Activated naive CD4-positive, alpha-beta T cell treated with anti-CD3 and anti-CD28 coated beads, Interleukin-2, amount 50 U/mL, for 16 hours (primary cell): Measurements from ENCODE around the gene NAPB.

Experiments
- DNase-seq: peaks from one replicate; pipeline ENCODE4 v3.0.0-alpha.2; 2020

The NAPB gene

GRCh38 chr20:23437126-23437899 is 16.0 kb upstream of the NAPB start:
- no peak for DNase-seq

DNA sequence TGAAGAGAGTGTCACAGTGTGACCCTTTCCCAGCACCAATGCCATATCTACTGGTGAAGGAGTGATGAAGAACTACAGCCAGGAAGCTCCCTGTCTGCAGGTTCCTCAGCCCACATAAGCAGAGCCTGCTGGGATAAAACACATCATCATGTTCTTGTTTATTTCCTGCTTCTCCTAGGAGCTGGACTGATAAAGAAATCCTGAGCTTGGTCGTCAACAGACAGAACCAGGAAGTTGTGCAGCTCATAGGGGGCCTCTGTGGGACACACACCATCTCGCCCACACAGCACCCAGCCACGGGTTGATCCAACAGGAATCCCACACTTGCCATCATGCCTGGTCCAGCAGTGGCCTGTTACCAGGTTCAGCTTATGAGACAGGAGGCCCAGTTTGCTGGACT is 15.4 kb upstream of the NAPB start:
- no peak for DNase-seq

DNA sequence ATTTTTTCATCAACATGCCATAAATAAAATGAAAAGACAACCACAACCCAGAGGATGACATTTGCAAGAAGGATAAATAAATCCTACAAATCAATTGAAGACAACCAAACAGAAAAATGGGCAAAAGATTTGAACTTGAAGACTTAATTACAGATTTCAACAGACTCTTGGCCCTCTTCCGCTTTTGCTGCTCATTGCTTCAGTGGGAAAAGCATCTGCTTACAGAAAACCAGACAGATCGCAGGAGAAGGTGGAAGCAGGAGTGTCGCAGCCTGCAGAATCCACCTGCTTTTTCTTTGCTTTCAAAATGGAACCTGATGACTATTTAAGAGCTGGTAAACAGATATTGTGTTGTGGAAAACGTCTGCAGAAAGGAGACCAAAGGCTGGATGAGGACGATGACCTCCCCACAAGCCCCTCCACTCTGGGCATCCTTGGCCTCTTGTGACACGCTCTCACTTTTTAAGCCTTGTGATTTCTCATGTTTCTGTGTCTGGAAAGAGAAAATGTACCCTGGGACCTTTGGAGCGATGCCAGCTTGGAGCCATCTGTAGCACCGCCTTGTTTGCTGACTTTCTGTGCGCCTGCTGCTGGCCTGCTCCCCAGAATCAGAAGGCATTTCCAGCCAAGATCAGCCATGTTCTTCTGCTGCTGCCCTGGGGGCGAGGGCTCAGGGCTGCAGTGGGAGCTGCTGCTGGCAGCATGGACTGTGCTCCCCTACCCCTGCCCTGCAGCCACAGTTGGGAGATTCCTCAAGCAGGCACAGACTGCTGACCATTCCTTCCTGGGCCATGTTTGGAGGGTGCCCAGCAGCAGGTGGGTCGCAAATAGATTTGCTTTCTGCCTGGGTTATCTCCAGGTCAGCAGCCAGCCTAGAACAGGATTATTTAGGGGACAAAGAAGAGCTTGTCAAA is 14.6 kb upstream of the NAPB start:
- DNase-seq = no peak

DNA sequence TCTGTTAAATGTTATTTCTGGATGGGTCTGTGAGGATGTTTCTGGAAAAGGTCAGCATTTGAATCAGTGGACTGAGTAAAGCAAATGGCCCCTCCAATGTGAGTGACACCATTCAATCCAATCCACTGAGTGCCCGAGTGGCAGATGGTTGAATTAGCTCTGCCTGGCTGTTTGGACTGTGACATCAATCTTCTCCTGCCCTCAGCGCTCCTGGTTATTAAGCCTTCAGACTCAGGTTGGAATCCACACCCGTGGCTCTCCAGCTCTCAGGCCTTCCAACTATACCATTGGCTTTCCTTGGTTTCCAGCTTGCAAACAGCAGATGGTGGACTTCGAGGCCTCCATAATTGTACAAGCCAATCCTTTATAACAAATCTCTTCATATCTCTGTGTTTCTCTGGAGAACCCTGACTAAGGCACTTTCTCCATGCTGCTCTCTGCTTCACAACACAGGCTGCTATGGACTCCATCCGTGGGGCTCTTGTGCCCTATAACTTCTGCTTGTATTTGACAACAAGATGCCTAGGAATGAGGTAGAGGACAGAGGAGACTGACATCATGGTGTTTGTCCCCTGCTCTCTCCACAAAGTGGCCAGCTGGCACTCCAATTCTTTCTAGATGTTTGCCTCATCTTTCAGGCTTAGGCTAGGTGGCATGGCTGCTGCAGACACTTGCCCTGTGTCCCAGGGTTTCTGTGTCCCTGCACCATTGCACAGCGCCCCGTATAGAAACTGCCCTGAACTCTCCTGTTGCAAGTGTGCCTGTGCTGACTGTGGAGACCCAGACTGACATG is 13.4 kb upstream of the NAPB start:
- no peak for DNase-seq

GRCh38 chr20:23433628-23434027 is 12.3 kb upstream of the NAPB start:
- DNase-seq = no peak

DNA sequence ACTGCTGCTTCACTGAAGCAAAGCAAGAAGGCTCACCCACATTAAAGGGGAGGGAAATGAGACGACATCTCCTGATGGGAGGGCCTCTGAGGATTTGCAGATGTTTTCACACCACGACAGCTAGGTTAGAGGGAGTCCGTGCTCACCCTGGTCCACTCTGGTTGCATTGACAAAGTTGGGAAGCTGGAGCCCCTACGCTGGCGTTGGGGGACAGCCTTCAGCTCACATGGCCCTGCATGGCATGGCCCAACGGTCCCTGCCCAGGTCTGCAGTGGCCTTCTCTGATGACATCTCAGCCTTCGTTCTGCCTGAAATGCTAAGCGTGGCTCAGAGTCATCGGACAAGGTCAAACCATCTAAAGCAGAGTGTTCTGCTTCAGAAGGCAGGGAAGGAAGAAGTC is 3.8 kb upstream of the NAPB start:
- DNase-seq = no peak

DNA sequence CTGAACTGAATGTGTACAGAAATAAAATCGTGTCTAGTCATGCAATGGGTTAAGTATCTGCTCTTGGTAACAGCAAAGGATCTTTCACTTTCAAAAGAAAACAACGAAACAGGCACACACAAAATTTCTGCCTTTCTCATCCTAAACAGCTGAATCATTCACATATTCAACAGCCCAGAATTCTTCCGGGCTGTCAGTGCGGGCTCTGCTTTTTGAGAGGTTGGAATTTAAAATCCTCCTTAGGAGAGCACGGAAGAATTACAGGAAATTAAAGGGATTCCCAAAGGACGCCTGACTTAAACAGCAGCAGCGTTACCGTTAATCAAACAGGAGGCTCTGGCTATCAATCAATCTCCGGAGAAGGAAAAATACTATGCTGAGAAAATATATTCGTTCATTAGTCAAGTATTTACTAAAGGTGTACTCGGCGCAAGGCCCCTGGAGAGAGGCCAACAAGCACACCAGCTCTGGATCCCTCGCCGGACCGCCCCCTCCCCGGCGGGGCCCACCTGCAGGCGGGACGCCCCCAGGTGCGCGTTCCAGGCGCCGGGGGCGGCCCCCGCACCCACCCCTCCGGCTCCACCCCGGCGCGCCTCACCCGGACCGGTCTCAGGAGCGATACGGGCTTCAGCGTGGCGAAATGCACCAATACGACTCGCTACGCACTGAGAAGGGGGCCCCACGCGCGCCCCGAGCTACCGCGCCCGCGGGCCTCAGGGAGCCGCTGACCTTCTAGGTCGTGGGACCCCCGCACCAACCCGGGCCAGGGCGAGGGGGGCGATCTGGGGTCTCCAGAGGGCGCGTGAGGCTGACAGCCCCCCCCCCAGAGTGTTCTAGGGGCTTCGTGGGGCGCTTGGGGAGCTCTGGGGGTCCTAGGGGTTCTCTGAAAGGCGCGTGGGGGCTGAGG is 1.0 kb downstream of the NAPB start:
- DNase-seq = peak; percentile 64

- no peak for DNase-seq
Observed at GRCh38 chr20:23419657-23419994, 1.7 kb downstream of the NAPB start.

DNA sequence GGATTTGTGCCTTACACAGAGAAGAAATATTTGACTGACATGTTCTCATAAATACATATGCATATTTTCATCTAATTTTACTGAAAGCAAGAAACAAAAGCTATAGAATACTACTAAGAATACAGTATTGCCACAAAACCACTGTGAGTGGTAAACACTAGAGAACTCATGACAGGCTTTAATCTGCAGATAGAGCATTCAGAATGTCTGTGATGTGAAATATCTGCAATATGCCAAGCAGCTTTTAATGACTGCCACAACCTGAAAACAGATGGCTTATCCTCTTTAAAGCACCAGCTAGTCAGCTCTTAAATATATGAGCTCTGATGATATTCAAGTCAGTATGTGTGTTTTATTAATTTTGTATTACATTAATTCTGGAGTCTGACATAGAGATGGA is 3.4 kb downstream of the NAPB start:
- DNase-seq = no peak

- no peak for DNase-seq
Observed at GRCh38 chr20:23415959-23416583, 5.2 kb downstream of the NAPB start.

DNA sequence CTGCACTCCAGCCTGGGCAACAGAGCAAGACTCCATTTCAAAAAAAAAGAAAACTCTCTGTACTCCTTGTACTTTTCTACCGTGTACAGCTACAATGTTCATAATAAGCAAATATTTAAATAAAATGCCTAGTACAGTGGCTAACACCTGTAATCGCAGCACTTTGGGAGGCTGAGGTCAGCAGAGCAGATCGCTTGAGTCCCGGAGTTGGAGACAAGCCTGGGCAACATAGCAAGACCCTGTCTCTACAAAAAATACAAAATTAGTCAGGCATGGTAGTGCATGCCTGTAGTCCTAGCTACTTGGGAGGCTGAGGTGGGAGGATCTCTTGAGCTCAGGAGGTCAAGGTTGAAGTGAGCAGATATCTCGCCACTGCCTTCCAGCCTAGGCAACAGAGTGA is 5.7 kb downstream of the NAPB start:
- DNase-seq = no peak

DNA sequence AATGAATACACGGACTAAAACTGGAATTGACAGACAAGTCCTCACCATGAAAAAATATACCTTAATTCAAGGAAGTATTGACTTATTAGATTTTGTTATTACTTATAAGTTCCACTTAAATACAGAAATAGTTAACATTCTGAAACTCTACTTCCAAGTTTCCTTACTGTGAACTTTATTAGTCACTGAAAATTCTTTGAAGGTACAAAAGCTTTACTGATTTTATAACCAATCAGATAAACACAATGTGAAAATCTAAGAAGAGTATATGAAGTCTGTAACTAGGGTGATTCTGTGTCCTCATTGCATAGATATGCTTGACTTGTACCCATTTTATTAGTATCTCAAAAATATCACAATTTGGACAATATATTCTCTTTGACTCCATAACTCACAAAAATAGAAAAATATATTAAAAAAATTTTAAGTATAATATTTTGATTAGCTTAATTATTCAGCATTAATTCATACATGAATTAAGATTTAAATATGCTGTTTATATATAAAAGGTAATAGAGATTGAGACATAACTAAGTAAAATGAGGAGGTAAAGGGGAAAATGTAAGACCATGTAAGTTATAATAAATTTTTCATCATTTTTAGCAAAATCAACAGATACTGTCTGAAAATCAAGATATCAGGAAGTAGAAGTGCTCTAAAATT is 6.6 kb downstream of the NAPB start:
- DNase-seq = no peak

GRCh38 chr20:23413862-23414422 is 7.3 kb downstream of the NAPB start:
- no peak for DNase-seq

DNA sequence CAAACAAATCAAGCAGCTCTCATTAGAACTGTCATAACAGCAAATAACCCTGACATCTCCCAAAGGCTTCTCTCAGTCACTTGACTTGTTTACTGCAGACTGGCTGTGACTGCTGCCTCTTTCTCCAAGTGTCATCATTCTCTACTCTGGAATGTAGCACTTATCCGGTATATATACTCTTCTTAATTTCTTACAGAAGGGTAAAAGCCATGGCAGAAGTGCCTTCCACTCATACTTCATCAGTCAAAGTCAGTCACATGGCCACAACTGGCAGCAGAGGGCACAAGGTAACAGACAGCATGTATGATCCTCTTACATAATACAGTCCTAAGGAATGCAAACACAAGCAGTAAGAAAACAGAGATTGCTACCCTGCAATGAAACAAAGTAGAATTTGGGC is 9.3 kb downstream of the NAPB start:
- DNase-seq = no peak

GRCh38 chr20:23410916-23411695 is 10.2 kb downstream of the NAPB start:
- DNase-seq = no peak

DNA sequence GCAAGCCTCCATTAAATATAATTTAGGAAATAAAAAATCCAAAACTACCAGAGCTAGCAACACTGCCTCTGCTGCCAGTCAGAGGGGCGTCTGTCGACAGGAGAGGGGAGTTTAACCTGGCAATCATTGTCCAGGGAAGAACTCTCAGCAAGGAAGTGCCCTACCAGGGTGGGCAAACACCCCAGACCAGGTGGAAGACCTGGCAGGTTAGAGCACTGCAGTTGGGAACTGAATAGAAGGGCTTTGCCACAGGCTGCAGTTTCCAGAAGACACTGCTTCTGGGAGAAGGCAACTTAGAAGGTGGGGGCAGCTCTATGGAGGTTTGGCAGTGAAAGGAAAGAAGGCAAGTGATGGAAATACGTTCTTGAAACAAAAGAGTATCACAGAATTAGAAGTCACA is 11.5 kb downstream of the NAPB start:
- DNase-seq = no peak

GRCh38 chr20:23408957-23409356 is 12.3 kb downstream of the NAPB start:
- no peak for DNase-seq

DNA sequence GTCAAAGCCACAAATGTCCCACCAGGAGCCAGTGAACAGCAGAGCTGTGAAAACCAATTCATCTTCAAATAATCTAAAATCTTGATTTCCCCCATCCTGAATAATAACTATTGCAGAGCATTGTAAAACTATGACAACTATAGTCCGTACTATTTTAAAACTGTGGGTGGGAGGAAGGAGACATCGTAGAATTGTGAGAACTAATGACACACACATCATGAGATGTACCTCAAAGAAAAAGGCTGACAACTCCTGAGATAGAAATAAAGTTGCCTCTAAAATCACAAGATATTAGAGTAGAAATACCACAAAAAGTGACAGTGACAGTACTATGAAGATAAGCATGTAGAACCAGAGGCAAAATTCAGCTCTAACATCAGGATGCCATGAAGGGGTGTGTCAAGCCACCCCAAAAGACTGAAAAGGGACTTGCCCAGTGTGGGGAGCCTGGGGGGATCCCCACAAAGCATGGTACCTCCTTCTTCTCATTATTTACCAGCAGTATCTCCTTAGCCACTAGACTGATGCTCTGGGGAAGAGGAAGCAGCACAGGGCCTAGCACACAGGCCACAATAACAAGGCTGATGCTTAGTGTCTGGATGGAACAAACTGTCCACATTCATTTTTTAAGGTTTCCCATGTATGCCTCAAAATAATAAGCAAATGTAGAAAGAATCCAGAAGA is 13.4 kb downstream of the NAPB start:
- DNase-seq = no peak

- DNase-seq = no peak
Observed at GRCh38 chr20:23406880-23407279, 14.4 kb downstream of the NAPB start.

DNA sequence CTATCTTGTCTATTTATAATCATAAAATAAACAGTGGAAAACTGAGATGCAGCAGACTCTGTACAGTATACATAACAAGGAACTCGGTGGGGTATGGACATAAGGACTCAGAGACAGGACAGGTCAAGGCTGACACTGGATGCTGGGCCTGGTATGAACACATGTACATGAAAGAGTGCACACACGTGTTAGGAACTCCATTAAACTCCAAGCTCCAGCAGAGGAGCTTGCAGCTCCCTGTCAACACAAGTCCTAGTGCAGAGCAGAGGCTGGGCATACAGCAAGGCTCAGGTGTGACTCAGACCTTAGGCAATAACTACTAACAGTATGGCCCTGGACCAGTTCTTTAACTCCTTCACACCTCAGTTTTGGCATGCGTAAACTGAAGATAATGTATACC is 17.1 kb downstream of the NAPB start:
- no peak for DNase-seq
